ENCODE measurements around the gene ART3. TPM values are rescaled to one million over a fixed set of nuclear protein-coding genes. Genes with fewer than 3 reads are reported as not detected.
"Not testable (repeated sequence)": the region's sequence is repeated elsewhere in the genome, so short reads cannot be mapped to it uniquely, and the experiment has no call there.

The ART3 gene
- total RNA-seq, 2 donors from 2014 or later = 0.92 TPM; not detected in 1

- not testable (repeated sequence) for H3K9me3 ChIP-seq (ENCODE audit: control insufficient read depth, low read length); H3K4me3 Mint-ChIP-seq; H3K27me3 ChIP-seq (ENCODE audit: control insufficient read depth, insufficient read depth, low read length, poor library complexity, severe bottlenecking); H3K36me3 Mint-ChIP-seq (ENCODE audit: low read depth); H3K36me3 ChIP-seq (ENCODE audit: control insufficient read depth, insufficient read depth, low read length); H3K9ac ChIP-seq (ENCODE audit: extremely low read depth, low read length, poor library complexity, severe bottlenecking); H3K4me1 Mint-ChIP-seq; DNase-seq; H3K27ac Mint-ChIP-seq; H3K9me3 Mint-ChIP-seq; H3K27ac ChIP-seq (ENCODE audit: low read depth, low read length); H3K4me3 ChIP-seq (ENCODE audit: low read length); H3K4me1 ChIP-seq (ENCODE audit: control insufficient read depth, insufficient read depth, low read length)
- 89 to 95% methylated on average over 4 of the region's 4 CpGs for WGBS, 2 experiments (ENCODE audit: insufficient coverage in 1 of 2, insufficient read length in 1 of 2)
- peaks cover 12% of the 10 kb centered on the region for H3K27me3 Mint-ChIP-seq (ENCODE audit: insufficient read depth)
These were observed 29.8 kb upstream of the ART3 start for GRCh38 chr4:76044686-76045085.

GRCh38 chr4:76049860-76050416, 24.6 kb upstream of the ART3 start:
- H3K4me3 Mint-ChIP-seq; H3K4me3 ChIP-seq (ENCODE audit: low read length); H3K36me3 Mint-ChIP-seq (ENCODE audit: low read depth); H3K9me3 ChIP-seq (ENCODE audit: control insufficient read depth, low read length); H3K27ac ChIP-seq (ENCODE audit: low read depth, low read length); H3K4me1 ChIP-seq (ENCODE audit: control insufficient read depth, insufficient read depth, low read length); H3K27me3 ChIP-seq (ENCODE audit: control insufficient read depth, insufficient read depth, low read length, poor library complexity, severe bottlenecking); DNase-seq; H3K36me3 ChIP-seq (ENCODE audit: control insufficient read depth, insufficient read depth, low read length); H3K9me3 Mint-ChIP-seq; H3K4me1 Mint-ChIP-seq; H3K27ac Mint-ChIP-seq; H3K9ac ChIP-seq (ENCODE audit: extremely low read depth, low read length, poor library complexity, severe bottlenecking): not testable (repeated sequence)
- peaks cover 14% of the 10 kb centered on the region for H3K27me3 Mint-ChIP-seq (ENCODE audit: insufficient read depth)
- WGBS, 2 experiments (ENCODE audit: insufficient coverage in 1 of 2, insufficient read length in 1 of 2) = 94 to 95% methylated on average over 5 to 16 of the region's 17 CpGs

DNA sequence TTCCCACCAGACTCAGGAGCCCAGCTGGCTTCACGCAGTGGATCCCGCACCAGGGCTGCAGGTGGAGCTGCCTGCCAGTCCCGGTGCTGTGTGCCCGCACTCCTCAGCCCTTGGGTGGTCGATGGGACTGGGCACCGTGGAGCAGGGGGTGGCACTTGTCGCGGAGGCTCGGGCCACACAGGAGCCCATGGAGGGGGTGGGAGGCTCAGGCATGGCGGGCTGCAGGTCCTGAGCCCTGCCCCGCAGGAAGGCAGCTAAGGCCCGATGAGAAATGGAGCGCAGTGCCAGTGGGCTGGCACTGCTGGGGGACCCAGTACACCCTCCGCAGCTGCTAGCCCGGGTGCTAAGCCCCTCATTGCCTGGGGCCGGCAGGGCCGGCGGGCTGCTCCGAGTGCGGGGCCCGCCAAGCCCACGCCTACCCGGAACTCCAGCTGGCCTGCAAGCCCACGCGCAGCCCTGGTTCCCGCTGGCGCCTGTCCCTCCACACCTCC, 23.9 kb upstream of the ART3 start:
- Mint-ChIP-seq H3K27me3 (ENCODE audit: insufficient read depth) (peaks cover 14% of the 10 kb centered on the region), H3K4me1 (peaks cover 16% of the 10 kb centered on the region)
- H3K9ac ChIP-seq (ENCODE audit: extremely low read depth, low read length, poor library complexity, severe bottlenecking); H3K4me3 ChIP-seq (ENCODE audit: low read length); H3K9me3 Mint-ChIP-seq; H3K9me3 ChIP-seq (ENCODE audit: control insufficient read depth, low read length); H3K36me3 Mint-ChIP-seq (ENCODE audit: low read depth); DNase-seq; H3K4me3 Mint-ChIP-seq; H3K27ac Mint-ChIP-seq; H3K4me1 ChIP-seq (ENCODE audit: control insufficient read depth, insufficient read depth, low read length); H3K27ac ChIP-seq (ENCODE audit: low read depth, low read length); H3K36me3 ChIP-seq (ENCODE audit: control insufficient read depth, insufficient read depth, low read length); H3K27me3 ChIP-seq (ENCODE audit: control insufficient read depth, insufficient read depth, low read length, poor library complexity, severe bottlenecking): not testable (repeated sequence)
- WGBS, 2 experiments (ENCODE audit: insufficient coverage in 1 of 2, insufficient read length in 1 of 2) = 90 to 93% methylated on average over 7 to 27 of the region's 27 CpGs

DNA sequence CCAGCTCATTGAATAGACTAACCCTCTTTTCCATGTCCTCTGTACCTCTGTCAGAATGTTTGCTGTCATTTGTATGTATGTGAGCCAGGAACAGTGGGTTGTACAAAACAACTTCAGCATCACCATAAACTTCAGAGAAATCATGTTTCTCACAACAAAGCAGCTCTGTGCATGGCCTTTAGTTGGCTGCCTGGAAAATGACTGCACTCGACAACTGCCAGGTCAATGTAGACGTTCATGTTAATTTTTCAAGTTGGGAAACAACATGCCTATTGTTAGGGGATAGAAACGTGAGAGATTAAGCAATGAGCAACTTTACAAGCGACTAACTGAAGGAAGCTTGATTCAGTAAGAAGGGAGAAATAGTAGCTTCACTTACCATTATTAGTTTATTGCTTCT, 20.8 kb upstream of the ART3 start:
- no peaks in the 10 kb centered on the region for H3K9me3 ChIP-seq (ENCODE audit: control insufficient read depth, low read length)
- peaks cover 9% of the 10 kb centered on the region for H3K27me3 Mint-ChIP-seq (ENCODE audit: insufficient read depth)
- H3K4me3 Mint-ChIP-seq = no peak overlapping the region
- H3K4me1 Mint-ChIP-seq = peaks cover 28% of the 10 kb centered on the region
- no peak overlapping the region for H3K27ac ChIP-seq (ENCODE audit: low read depth, low read length)
- no peaks in the 10 kb centered on the region for H3K36me3 Mint-ChIP-seq (ENCODE audit: low read depth)
- WGBS, 2 experiments (ENCODE audit: insufficient coverage in 1 of 2, insufficient read length in 1 of 2) = 37 to 43% methylated on average over 4 of the region's 4 CpGs
- no peaks in the 10 kb centered on the region for H3K36me3 ChIP-seq (ENCODE audit: control insufficient read depth, insufficient read depth, low read length)
- H3K9ac ChIP-seq (ENCODE audit: extremely low read depth, low read length, poor library complexity, severe bottlenecking) = no peak overlapping the region
- H3K4me3 ChIP-seq (ENCODE audit: low read length) = no peak overlapping the region
- no peak for DNase-seq
- no peaks in the 10 kb centered on the region for H3K4me1 ChIP-seq (ENCODE audit: control insufficient read depth, insufficient read depth, low read length)
- H3K27me3 ChIP-seq (ENCODE audit: control insufficient read depth, insufficient read depth, low read length, poor library complexity, severe bottlenecking) = no peaks in the 10 kb centered on the region
- peaks cover 8% of the 10 kb centered on the region for H3K9me3 Mint-ChIP-seq
- TF ChIP-seq, protein P1, sequence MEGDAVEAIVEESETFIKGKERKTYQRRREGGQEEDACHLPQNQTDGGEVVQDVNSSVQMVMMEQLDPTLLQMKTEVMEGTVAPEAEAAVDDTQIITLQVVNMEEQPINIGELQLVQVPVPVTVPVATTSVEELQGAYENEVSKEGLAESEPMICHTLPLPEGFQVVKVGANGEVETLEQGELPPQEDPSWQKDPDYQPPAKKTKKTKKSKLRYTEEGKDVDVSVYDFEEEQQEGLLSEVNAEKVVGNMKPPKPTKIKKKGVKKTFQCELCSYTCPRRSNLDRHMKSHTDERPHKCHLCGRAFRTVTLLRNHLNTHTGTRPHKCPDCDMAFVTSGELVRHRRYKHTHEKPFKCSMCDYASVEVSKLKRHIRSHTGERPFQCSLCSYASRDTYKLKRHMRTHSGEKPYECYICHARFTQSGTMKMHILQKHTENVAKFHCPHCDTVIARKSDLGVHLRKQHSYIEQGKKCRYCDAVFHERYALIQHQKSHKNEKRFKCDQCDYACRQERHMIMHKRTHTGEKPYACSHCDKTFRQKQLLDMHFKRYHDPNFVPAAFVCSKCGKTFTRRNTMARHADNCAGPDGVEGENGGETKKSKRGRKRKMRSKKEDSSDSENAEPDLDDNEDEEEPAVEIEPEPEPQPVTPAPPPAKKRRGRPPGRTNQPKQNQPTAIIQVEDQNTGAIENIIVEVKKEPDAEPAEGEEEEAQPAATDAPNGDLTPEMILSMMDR (conservative IDR thresholded peaks at IDR 0.05) = no peak
- no peak overlapping the region for H3K27ac Mint-ChIP-seq

All from endodermal cell (in vitro differentiated cells).